HepG2 (cell line): ENCODE results near the gene RHBDD1. TPM values are rescaled to one million over a fixed set of nuclear protein-coding genes. Genes with fewer than 3 reads are reported as not detected.

Experiments used
- CEBPZ ChIP-seq: IDR thresholded peaks from 2 replicates; pipeline ENCODE4 v1.6.1; 2012; ENCODE audit warnings: low read length, improper control_type of control experiment
- HBP1 ChIP-seq: IDR thresholded peaks from 2 replicates; pipeline ENCODE4 v1.6.1; 2016; ENCODE audit warnings: low read depth, control low read depth
- HDAC1 ChIP-seq: sonication (generic); formaldehyde crosslinking; IDR thresholded peaks from 2 replicates; pipeline ENCODE4 v1.5.1; 2020; ENCODE audit warnings: mild to moderate bottlenecking, missing genetic modification reagents
- KLF13 ChIP-seq: sonication (generic); formaldehyde crosslinking; IDR thresholded peaks from 2 replicates; pipeline ENCODE4 v1.4.0; 2020; ENCODE audit warnings: mild to moderate bottlenecking, missing genetic modification reagents
- MIER2 ChIP-seq: IDR thresholded peaks from 2 replicates; pipeline ENCODE4 v1.6.1; 2016; ENCODE audit warnings: missing biosample characterization, missing genetic modification reagents
- POLR2AphosphoS5 ChIP-seq: IDR thresholded peaks from 2 replicates; pipeline ENCODE4 v1.6.1; 2012; ENCODE audit warnings: low read depth, low read length
- STAG1 ChIP-seq: sonication (generic); formaldehyde crosslinking; IDR thresholded peaks from 2 replicates; pipeline ENCODE4 v1.4.0; 2020; ENCODE audit warnings: missing genetic modification reagents
- TBX3 ChIP-seq: fragments of 450-650 bp; IDR thresholded peaks from 2 replicates; pipeline ENCODE4 v1.6.1; 2017; ENCODE audit warnings: antibody characterized with exemption, mild to moderate bottlenecking, inconsistent platforms, borderline replicate concordance
- YEATS2 ChIP-seq: sonication (generic); formaldehyde crosslinking; IDR thresholded peaks from 2 replicates; pipeline ENCODE4 v1.4.0; 2020; ENCODE audit warnings: missing genetic modification reagents, borderline replicate concordance
- ZBTB44 ChIP-seq: sonication (generic); formaldehyde crosslinking; IDR thresholded peaks from 2 replicates; pipeline ENCODE4 v1.4.0; 2020; ENCODE audit warnings: missing genetic modification reagents
- ZNF407 ChIP-seq: sonication (generic); formaldehyde crosslinking; IDR thresholded peaks from one replicate; pipeline ENCODE4 v1.5.1; 2020; ENCODE audit warnings: mild to moderate bottlenecking, missing genetic modification reagents; ENCODE audit errors: not compliant biosample characterization
- ZNF605 ChIP-seq: sonication (generic); formaldehyde crosslinking; IDR thresholded peaks from 2 replicates; pipeline ENCODE4 v1.8.0; 2022; ENCODE audit warnings: mild to moderate bottlenecking, missing genetic modification reagents
- ZNF644 ChIP-seq: IDR thresholded peaks from 2 replicates; pipeline ENCODE4 v1.6.1; 2016; ENCODE audit warnings: low read depth
- ZNF75D ChIP-seq: sonication (generic); formaldehyde crosslinking; IDR thresholded peaks from 2 replicates; pipeline ENCODE4 v1.8.1; 2023; ENCODE audit warnings: missing genetic modification reagents, mild to moderate bottlenecking, borderline replicate concordance
- polyA plus RNA-seq, 8 experiments: library from polyadenylated mRNA; depleted of rRNA in 3 of 8; stranded (reverse) in 7 of 8; unstranded in 1 of 8; fragments of >200 nt; fragmentation: Illumina TruSeq in 4 of 8; extraction: Trizol in 4 of 8; gene quantifications; 2 replicates each; pipeline versions ENCODE4 v1.2.1 to v1.2.3, GENCODE V29; 2011 to 2016; ENCODE audit warnings: low read depth in 4 of 8, missing spikeins in 1 of 8, mixed read lengths in 1 of 8; ENCODE audit not compliant: insufficient read depth in 1 of 8
- total RNA-seq, 5 experiments: library from RNA; depleted of rRNA; stranded (reverse); fragments of >200 nt; fragmentation: Illumina TruSeq; extraction: Trizol; gene quantifications; 2 replicates each; pipeline ENCODE4 v1.2.3, GENCODE V29; 2016; ENCODE audit warnings: low read depth in 1 of 5

Gene RHBDD1
- total and polyA plus RNA-seq, 2 of the 13 experiments (the other 11 are each of a cell fraction or from before 2014, with no cell fraction given), result 8.2 to 9.5 TPM

- TF ChIP-seq POLR2AphosphoS5 (no peak), MIER2 (CRISPR knock-in tag) (peak; percentile 79), TBX3 (no peak), CEBPZ (no peak), ZBTB44 (CRISPR knock-in tag) (no peak), ZNF407 (CRISPR knock-in tag) (no peak), ZNF75D (no peak), STAG1 (CRISPR knock-in tag) (peak; percentile 93), HDAC1 (CRISPR knock-in tag) (no peak), ZNF644 (no peak), HBP1 (CRISPR knock-in tag) (no peak), ZNF605 (CRISPR knock-in tag) (no peak), YEATS2 (CRISPR knock-in tag) (no peak), KLF13 (CRISPR knock-in tag) (no peak)
Observed at GRCh38 chr2:226802573-226802972, 33.3 kb upstream of the RHBDD1 start (continued).
